Ishikawa (cell line): ENCODE results near the gene HAUS7.

Source experiments
- CEBPB ChIP-seq: IDR thresholded peaks from 2 replicates; pipeline ENCODE4 v1.6.1; 2012
- CREB1 ChIP-seq: IDR thresholded peaks from 2 replicates; pipeline ENCODE4 v1.6.1; 2012; ENCODE audit warnings: low read depth
- EGR1 ChIP-seq: IDR thresholded peaks from 2 replicates; pipeline ENCODE4 v1.6.1; 2012
- EP300 ChIP-seq: IDR thresholded peaks from 2 replicates; pipeline ENCODE4 v1.6.1; 2012; ENCODE audit warnings: borderline replicate concordance
- FOXM1 ChIP-seq: IDR thresholded peaks from 2 replicates; pipeline ENCODE4 v1.6.1; 2012; ENCODE audit warnings: low read depth, borderline replicate concordance
- MAX ChIP-seq: IDR thresholded peaks from 2 replicates; pipeline ENCODE4 v1.6.1; 2012
- NFIC ChIP-seq: IDR thresholded peaks from 2 replicates; pipeline ENCODE4 v1.6.1; 2012
- RAD21 ChIP-seq: IDR thresholded peaks from 2 replicates; pipeline ENCODE4 v1.6.1; 2012; ENCODE audit warnings: low read depth
- REST ChIP-seq: IDR thresholded peaks from 2 replicates; pipeline ENCODE4 v1.6.1; 2012; ENCODE audit warnings: low read depth, mild to moderate bottlenecking
- TAF1 ChIP-seq: IDR thresholded peaks from 2 replicates; pipeline ENCODE4 v1.6.1; 2012; ENCODE audit warnings: low read depth, mild to moderate bottlenecking
- TCF12 ChIP-seq: IDR thresholded peaks from 2 replicates; pipeline ENCODE4 v1.6.1; 2012; ENCODE audit warnings: low read depth
- TEAD4 ChIP-seq: IDR thresholded peaks from 2 replicates; pipeline ENCODE4 v1.6.1; 2012
- USF1 ChIP-seq: IDR thresholded peaks from 2 replicates; pipeline ENCODE4 v1.6.1; 2012
- YY1 ChIP-seq: IDR thresholded peaks from 2 replicates; pipeline ENCODE4 v1.6.1; 2012; ENCODE audit warnings: low read depth
- ZBTB7A ChIP-seq: IDR thresholded peaks from 2 replicates; pipeline ENCODE4 v1.6.1; 2012; ENCODE audit warnings: low read depth

Gene HAUS7

GRCh38 chrX:153463556-153463955 lies 6.8 kb downstream of the HAUS7 start:
- TF ChIP-seq EP300 = no peak
- TF ChIP-seq REST = no peak
- TF ChIP-seq TAF1 = no peak
- TF ChIP-seq EGR1 = no peak
- no peak for TF ChIP-seq RAD21
- no peak for TF ChIP-seq TEAD4
- no peak for TF ChIP-seq NFIC
- no peak for TF ChIP-seq USF1
- TF ChIP-seq FOXM1 = no peak
- no peak for TF ChIP-seq CREB1
- TF ChIP-seq CEBPB = no peak
- no peak for TF ChIP-seq ZBTB7A
- no peak for TF ChIP-seq YY1
- no peak for TF ChIP-seq TCF12
- TF ChIP-seq MAX = no peak

- TF ChIP-seq TEAD4 = no peak
- no peak for TF ChIP-seq TCF12
- TF ChIP-seq ZBTB7A = no peak
- no peak for TF ChIP-seq EGR1
- no peak for TF ChIP-seq USF1
- TF ChIP-seq NFIC = no peak
- no peak for TF ChIP-seq CEBPB
- TF ChIP-seq TAF1 = no peak
- no peak for TF ChIP-seq YY1
- no peak for TF ChIP-seq EP300
Observed at GRCh38 chrX:153463031-153463430, 7.3 kb downstream of the HAUS7 start.

GRCh38 chrX:153462291-153462690 lies 8.1 kb downstream of the HAUS7 start:
- no peak for TF ChIP-seq YY1
- TF ChIP-seq ZBTB7A = no peak
- TF ChIP-seq NFIC = no peak
- no peak for TF ChIP-seq TAF1
- TF ChIP-seq RAD21 = no peak
- no peak for TF ChIP-seq EGR1
- TF ChIP-seq CREB1 = no peak
- TF ChIP-seq CEBPB = no peak
- no peak for TF ChIP-seq TCF12
- TF ChIP-seq EP300 = no peak
- no peak for TF ChIP-seq USF1
- no peak for TF ChIP-seq FOXM1
- no peak for TF ChIP-seq TEAD4
- TF ChIP-seq MAX = no peak
- no peak for TF ChIP-seq REST

- peak; percentile 33; the same call in 1 of the 2 replicates for TF ChIP-seq RAD21
- TF ChIP-seq REST = no peak
- no peak for TF ChIP-seq EP300
- no peak for TF ChIP-seq USF1
- no peak for TF ChIP-seq CEBPB
Observed at GRCh38 chrX:153460826-153461225, 9.6 kb downstream of the HAUS7 start.
